Endothelial cell of umbilical vein (primary cell): ENCODE measurements around the gene EIF2S2.

Experiments used
- CTCF ChIP-seq, 2 donors: IDR thresholded peaks; 1 replicate in 1 of 2; 2 replicates in 1 of 2; pipeline ENCODE4 v1.5.1; 2011; ENCODE audit warnings: low read length in 2 of 2, mild to moderate bottlenecking in 2 of 2, moderate library complexity in 2 of 2, control low read depth in 1 of 2, inconsistent platforms in 1 of 2, low read depth in 1 of 2; ENCODE audit not compliant: insufficient read depth in 1 of 2; ENCODE audit errors: extremely low read depth in 1 of 2
- EZH2 ChIP-seq: IDR thresholded peaks from 2 replicates; pipeline ENCODE4 v1.6.1; 2012; ENCODE audit warnings: borderline replicate concordance, low read depth, mild to moderate bottlenecking, moderate library complexity, low read length, inconsistent platforms; ENCODE audit not compliant: severe bottlenecking
- MAX ChIP-seq: IDR thresholded peaks from 2 replicates; pipeline ENCODE4 v1.6.1; 2011; ENCODE audit not compliant: insufficient read depth, insufficient read length
- POLR2A ChIP-seq: IDR thresholded peaks from 2 replicates; pipeline ENCODE4 v1.6.1; 2012; ENCODE audit warnings: low read depth, mild to moderate bottlenecking, control low read depth, low read length
- POLR2AphosphoS5 ChIP-seq: IDR thresholded peaks from 2 replicates; pipeline ENCODE4 v1.6.1; 2012; ENCODE audit warnings: low read depth, mild to moderate bottlenecking, control low read depth, low read length, moderate library complexity; ENCODE audit not compliant: insufficient read depth

- TF ChIP-seq CTCF (IDR thresholded peaks at IDR 0.05; ENCODE audit: extremely low read depth in 1 of 2, insufficient read depth in 1 of 2, low read depth in 1 of 2, low read length in 2 of 2) (no peak), POLR2A (no peak), EZH2 (no peak), POLR2AphosphoS5 (no peak), MAX (no peak)
These were observed 47.8 kb downstream of the EIF2S2 start for GRCh38 chr20:34064286-34064685.
